Suprapubic skin (tissue), 3 donors: ENCODE data around the gene LCN10.

ENCODE experiments used
- POLR2A ChIP-seq, 2 donors: fragments of 450-650 bp; IDR thresholded peaks; one replicate each; pipeline ENCODE4 v1.6.1; 2017; ENCODE audit warnings: antibody characterized with exemption in 2 of 2, mild to moderate bottlenecking in 2 of 2, moderate library complexity in 2 of 2
- TF ChIP-seq, protein P1 (sequence below), 2 donors: fragments of 200-600 bp in 1 of 2; fragments of 450-650 bp in 1 of 2; sonication (generic) in 1 of 2; IDR thresholded peaks; one replicate each; pipeline ENCODE4 v1.5.1; 2016 to 2019; ENCODE audit warnings: antibody characterized with exemption in 2 of 2, mild to moderate bottlenecking in 1 of 2, moderate library complexity in 1 of 2

GRCh38 chr9:136777359-136777758, 34.6 kb upstream of the LCN10 start:
- no peak for TF ChIP-seq POLR2A (IDR thresholded peaks at IDR 0.05)
- TF ChIP-seq, protein P1, sequence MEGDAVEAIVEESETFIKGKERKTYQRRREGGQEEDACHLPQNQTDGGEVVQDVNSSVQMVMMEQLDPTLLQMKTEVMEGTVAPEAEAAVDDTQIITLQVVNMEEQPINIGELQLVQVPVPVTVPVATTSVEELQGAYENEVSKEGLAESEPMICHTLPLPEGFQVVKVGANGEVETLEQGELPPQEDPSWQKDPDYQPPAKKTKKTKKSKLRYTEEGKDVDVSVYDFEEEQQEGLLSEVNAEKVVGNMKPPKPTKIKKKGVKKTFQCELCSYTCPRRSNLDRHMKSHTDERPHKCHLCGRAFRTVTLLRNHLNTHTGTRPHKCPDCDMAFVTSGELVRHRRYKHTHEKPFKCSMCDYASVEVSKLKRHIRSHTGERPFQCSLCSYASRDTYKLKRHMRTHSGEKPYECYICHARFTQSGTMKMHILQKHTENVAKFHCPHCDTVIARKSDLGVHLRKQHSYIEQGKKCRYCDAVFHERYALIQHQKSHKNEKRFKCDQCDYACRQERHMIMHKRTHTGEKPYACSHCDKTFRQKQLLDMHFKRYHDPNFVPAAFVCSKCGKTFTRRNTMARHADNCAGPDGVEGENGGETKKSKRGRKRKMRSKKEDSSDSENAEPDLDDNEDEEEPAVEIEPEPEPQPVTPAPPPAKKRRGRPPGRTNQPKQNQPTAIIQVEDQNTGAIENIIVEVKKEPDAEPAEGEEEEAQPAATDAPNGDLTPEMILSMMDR (IDR thresholded peaks at IDR 0.05): no peak
